IMR-90 (cell line): ENCODE data around the gene PLIN4. TPM values are rescaled to one million over a fixed set of nuclear protein-coding genes. Genes with fewer than 3 reads are reported as not detected.
A peak's percentile ranks its signal among the peaks of the same experiment; 100 is the strongest.

Source experiments
- ATAC-seq: fragments of 200-7000 bp; cut with Tn5 transposase; 2 replicates; pipeline ENCODE4 v1.9.1; 2020; ENCODE audit warnings: low read depth, mild to moderate bottlenecking, moderate library complexity
- BruUV-seq: library from RNA; stranded (reverse); fragments of 400-500 nt; replicated peaks from 2 replicates; lab custom pipeline; 2021; lab: Mats Ljungman, UMichigan
- CTCF ChIA-PET: fragments of 300-600 bp; formaldehyde crosslinking; extraction: SDS; loops from one replicate; lab custom pipeline; 2021; ENCODE audit warnings: antibody characterized with exemption; lab: Yijun Ruan, JAX
- POLR2A ChIA-PET: fragments of 300-600 bp; sonication (Branson Sonifier 250); formaldehyde crosslinking; loops from one replicate; lab custom pipeline; 2022; ENCODE audit warnings: antibody characterized with exemption; ENCODE audit not compliant: unreplicated experiment; lab: Charles Lee
- DNase-seq: peaks from one replicate; pipeline ENCODE4 v3.0.0; 2013
- H2AFZ ChIP-seq: replicated peaks from 2 replicates; pipeline ENCODE3; 2013; ENCODE audit warnings: low read length, mild to moderate bottlenecking; ENCODE audit not compliant: poor library complexity
- H2AK5ac ChIP-seq: 2 replicates; pipeline ENCODE4 v1.6.1; 2013; ENCODE audit warnings: low read depth, low read length, inconsistent platforms
- H2AK9ac ChIP-seq: replicated peaks from 2 replicates; pipeline ENCODE3; 2013; ENCODE audit warnings: mild to moderate bottlenecking, low read depth, low read length, moderate library complexity; ENCODE audit not compliant: poor library complexity
- H2BK120ac ChIP-seq: 2 replicates; pipeline ENCODE4 v1.6.1; 2013; ENCODE audit warnings: low read depth, low read length, inconsistent platforms
- H2BK15ac ChIP-seq: 3 replicates; pipeline ENCODE4 v1.6.1; 2013; ENCODE audit warnings: low read depth, low read length, inconsistent platforms
- H2BK20ac ChIP-seq: 2 replicates; pipeline ENCODE4 v1.6.1; 2013; ENCODE audit warnings: low read depth, mild to moderate bottlenecking, inconsistent platforms, low read length, moderate library complexity
- H2BK5ac ChIP-seq: 2 replicates; pipeline ENCODE4 v1.6.1; 2013; ENCODE audit warnings: mild to moderate bottlenecking, low read depth, low read length, inconsistent platforms; ENCODE audit not compliant: poor library complexity, severe bottlenecking
- H3K14ac ChIP-seq: replicated peaks from 2 replicates; pipeline ENCODE4 v1.6.1; 2013; ENCODE audit warnings: low read depth, low read length, inconsistent platforms
- H3K18ac ChIP-seq: 2 replicates; pipeline ENCODE4 v1.6.1; 2013; ENCODE audit warnings: low read depth, low read length, control low read depth
- H3K23ac ChIP-seq: 2 replicates; pipeline ENCODE4 v1.6.1; 2013; ENCODE audit warnings: low read depth, low read length, inconsistent platforms
- H3K27ac ChIP-seq: 2 replicates; pipeline ENCODE4 v1.5.1; 2013; ENCODE audit warnings: mild to moderate bottlenecking, control low read depth, low read length; ENCODE audit not compliant: insufficient read depth
- H3K27me3 ChIP-seq: 2 replicates; pipeline ENCODE4 v1.6.1; 2013; ENCODE audit warnings: low read length; ENCODE audit not compliant: control insufficient read depth, insufficient read depth
- H3K36me3 ChIP-seq: 2 replicates; pipeline ENCODE4 v1.6.1; 2013; ENCODE audit warnings: low read length, mixed read lengths; ENCODE audit not compliant: control insufficient read depth, insufficient read depth
- H3K4ac ChIP-seq: 2 replicates; pipeline ENCODE4 v1.6.1; 2013; ENCODE audit warnings: low read depth, low read length, inconsistent platforms
- H3K4me1 ChIP-seq: 2 replicates; pipeline ENCODE4 v1.6.1; 2013; ENCODE audit warnings: low read length, mixed read lengths; ENCODE audit not compliant: control insufficient read depth, insufficient read depth
- H3K4me2 ChIP-seq: 2 replicates; pipeline ENCODE4 v1.6.1; 2013; ENCODE audit warnings: low read depth, mild to moderate bottlenecking, control low read depth, low read length, moderate library complexity
- H3K4me3 ChIP-seq: 2 replicates; pipeline ENCODE4 v1.5.1; 2013; ENCODE audit warnings: low read depth, mild to moderate bottlenecking, control low read depth, low read length, moderate library complexity; ENCODE audit not compliant: insufficient read depth
- H3K56ac ChIP-seq: 2 replicates; pipeline ENCODE4 v1.6.1; 2013; ENCODE audit warnings: low read length, inconsistent platforms; ENCODE audit not compliant: insufficient read depth; ENCODE audit errors: extremely low read depth
- H3K79me1 ChIP-seq, 2 experiments: 2 replicates each; pipeline ENCODE4 v1.6.1; 2013; ENCODE audit warnings: low read length in 2 of 2, inconsistent platforms in 1 of 2, low read depth in 1 of 2
- H3K9ac ChIP-seq: 2 replicates; pipeline ENCODE4 v1.6.1; 2013; ENCODE audit warnings: low read depth, low read length, control low read depth
- H3K9me1 ChIP-seq: 2 replicates; pipeline ENCODE4 v1.6.1; 2013; ENCODE audit warnings: low read length, inconsistent platforms; ENCODE audit not compliant: insufficient read depth
- H3K9me3 ChIP-seq: 2 replicates; pipeline ENCODE4 v1.6.1; 2013; ENCODE audit warnings: low read length; ENCODE audit not compliant: control insufficient read depth, insufficient read depth
- H4K20me1 ChIP-seq: 2 replicates; pipeline ENCODE4 v1.6.1; 2013; ENCODE audit warnings: low read length, inconsistent platforms; ENCODE audit not compliant: insufficient read depth
- H4K5ac ChIP-seq: 2 replicates; pipeline ENCODE4 v1.6.1; 2013; ENCODE audit warnings: mild to moderate bottlenecking, low read depth, low read length, control low read depth
- H4K8ac ChIP-seq, 2 experiments: 2 replicates each; pipeline ENCODE4 v1.6.1; 2013; ENCODE audit warnings: low read depth in 2 of 2, low read length in 2 of 2, control low read depth in 1 of 2, inconsistent platforms in 1 of 2
- H4K91ac ChIP-seq: 2 replicates; pipeline ENCODE4 v1.6.1; 2013; ENCODE audit warnings: low read depth, low read length, inconsistent platforms; ENCODE audit not compliant: insufficient read depth
- CEBPB ChIP-seq: IDR thresholded peaks from 2 replicates; pipeline ENCODE4 v1.6.1; 2012; ENCODE audit warnings: low read depth, low read length, improper control_type of control experiment
- CHD1 ChIP-seq: IDR thresholded peaks from 2 replicates; pipeline ENCODE4 v1.6.1; 2012; ENCODE audit warnings: low read depth, low read length, improper control_type of control experiment
- ELK1 ChIP-seq: fragments of 150-350 bp; IDR thresholded peaks from 2 replicates; pipeline ENCODE4 v1.6.1; 2016; ENCODE audit warnings: low read depth, mild to moderate bottlenecking, low read length, moderate library complexity, borderline replicate concordance
- FOS ChIP-seq: fragments of 150-350 bp; IDR thresholded peaks from 2 replicates; pipeline ENCODE4 v1.6.1; 2016; ENCODE audit warnings: low read depth, low read length
- MAFK ChIP-seq: IDR thresholded peaks from 2 replicates; pipeline ENCODE4 v1.6.1; 2012; ENCODE audit warnings: low read depth, low read length, improper control_type of control experiment
- MAZ ChIP-seq: IDR thresholded peaks from 2 replicates; pipeline ENCODE4 v1.6.1; 2012; ENCODE audit warnings: low read depth, mild to moderate bottlenecking, low read length, improper control_type of control experiment, moderate library complexity, borderline replicate concordance
- NFE2L2 ChIP-seq: fragments of 150-350 bp; IDR thresholded peaks from 2 replicates; pipeline ENCODE4 v1.6.1; 2016; ENCODE audit warnings: low read depth, mild to moderate bottlenecking, low read length
- RFX5 ChIP-seq: IDR thresholded peaks from 2 replicates; pipeline ENCODE4 v1.8.0; 2012; ENCODE audit warnings: low read depth, mild to moderate bottlenecking, low read length, moderate library complexity
- USF2 ChIP-seq: fragments of 150-350 bp; IDR thresholded peaks from 2 replicates; pipeline ENCODE4 v1.6.1; 2017; ENCODE audit warnings: mild to moderate bottlenecking, antibody characterized with exemption, low read length, low read depth
- WGBS, 2 experiments: methylation state at CpG; one replicate each; pipeline versions ENCODE4 v1.1.5 to v1.1.7; 2013; ENCODE audit warnings: missing lambda C conversion rate in 2 of 2; ENCODE audit not compliant: insufficient read length in 1 of 2; ENCODE audit errors: extremely low coverage in 2 of 2; 5-methylcytosine and 5-hydroxymethylcytosine counted together
- dilution Hi-C: fragments of 300-500 bp; cut with HindIII; formaldehyde crosslinking; loops from one replicate; pipeline ENCODE4 v1.14.3; 2018; ENCODE audit warnings: low sequenced_read_pairs; ENCODE audit not compliant: unreplicated experiment
- in situ Hi-C: fragments of 300-500 bp; cut with MboI; formaldehyde crosslinking; loops from 3 replicates; pipeline ENCODE4 v1.14.3; 2019; ENCODE audit warnings: low sequenced_read_pairs, inconsistent platforms, mixed read lengths
- intact Hi-C: fragments of 100-400 bp; cut with micrococcal nuclease; formaldehyde crosslinking; loops from 2 replicates; pipeline ENCODE4 v1.10.0; 2022
- polyA plus RNA-seq, 3 experiments: library from polyadenylated mRNA; depleted of rRNA; stranded (reverse); fragments of >200 nt; gene quantifications; 2 replicates each; pipeline ENCODE4 v1.2.3, GENCODE V29; 2012; ENCODE audit warnings: low replicate concordance in 1 of 3
- total RNA-seq: library from RNA; depleted of rRNA; stranded (reverse); fragments of >200 nt; gene quantifications from 2 replicates; pipeline ENCODE4 v1.2.3, GENCODE V29; 2012

Gene PLIN4
- total and polyA plus RNA-seq, 2 of the 4 experiments (the other 2 are of a cell fraction), result under 0.01 to 0.09 TPM

GRCh38 chr19:4510435-4511255 is 7.6 kb downstream of the PLIN4 start:
- TF ChIP-seq NFE2L2, result no peak
- no peak for TF ChIP-seq CHD1
- no peak for TF ChIP-seq RFX5
- no peak for TF ChIP-seq CEBPB
- TF ChIP-seq MAFK, result no peak
- TF ChIP-seq MAZ, result no peak
- no peak for TF ChIP-seq ELK1
- TF ChIP-seq USF2, result no peak
- TF ChIP-seq FOS, result no peak
- Histone ChIP-seq H3K18ac (no peak overlapping the region), H3K4me2 (no peak overlapping the region), H3K4me1 (peaks cover 4% of the 10 kb centered on the region), H3K9me1 (peaks cover 6% of the 10 kb centered on the region; the same call in 1 of the 2 replicates), H2AFZ (peak overlapping the region; percentile 21), H3K9me3 (no peaks in the 10 kb centered on the region), H2AK9ac (no peak overlapping the region), H3K56ac (no peak overlapping the region), H2BK120ac (no peak overlapping the region), H3K27me3 (peaks cover 2% of the 10 kb centered on the region; the same call in 1 of the 2 replicates), H4K91ac (no peak overlapping the region), H4K8ac (no peak overlapping the region), H3K14ac (no peak overlapping the region), H3K36me3 (peaks cover 3% of the 10 kb centered on the region; the same call in 1 of the 2 replicates), H4K5ac (no peak overlapping the region), H3K23ac (no peak overlapping the region), H3K79me1 (peaks cover 0 to 8% of the 10 kb centered on the region in 2 experiments; a peak in 1 of 4 replicates), H3K9ac (no peak overlapping the region), H2BK20ac (no peak overlapping the region), H2BK5ac (no peak overlapping the region), H4K20me1 (no peaks in the 10 kb centered on the region), H2AK5ac (no peak overlapping the region), H3K4ac (no peak overlapping the region), H3K4me3 (no peak overlapping the region), H2BK15ac (no peak overlapping the region), H3K27ac (no peak overlapping the region)
- no TSS peak for BruUV-seq
- ChIA-PET CTCF (no interaction called here), POLR2A (no interaction called here)
- dilution Hi-C loops (no loop called here), intact Hi-C loops (no loop called here), in situ Hi-C loops (no loop called here)
- ATAC-seq, result no peak
- WGBS, 2 experiments, result 88% methylated on average over 30 of the region's 37 CpGs; no CpG with 5 or more reads in 1 of the 2 experiments
- no peak for DNase-seq
